Measurements from ENCODE around the gene TSPAN16.
"Not testable (repeated sequence)": the region's sequence is repeated elsewhere in the genome, so short reads cannot be mapped to it uniquely, and the experiment has no call there.

- TF ChIP-seq CTCF, POLR2A (IDR thresholded peaks at IDR 0.05): not testable (repeated sequence)
Measured at GRCh38 chr19:11340099-11340467, 44.1 kb downstream of the TSPAN16 start.

Measured in heart left ventricle (tissue), 13 donors.